Measurements from ENCODE around the gene SRRM2. TPM values are rescaled to one million over a fixed set of nuclear protein-coding genes. Genes with fewer than 3 reads are reported as not detected.

Gene SRRM2
- total RNA-seq, 4 donors from 2014 or later: 73.9 to 398 (median 255) TPM

DNA sequence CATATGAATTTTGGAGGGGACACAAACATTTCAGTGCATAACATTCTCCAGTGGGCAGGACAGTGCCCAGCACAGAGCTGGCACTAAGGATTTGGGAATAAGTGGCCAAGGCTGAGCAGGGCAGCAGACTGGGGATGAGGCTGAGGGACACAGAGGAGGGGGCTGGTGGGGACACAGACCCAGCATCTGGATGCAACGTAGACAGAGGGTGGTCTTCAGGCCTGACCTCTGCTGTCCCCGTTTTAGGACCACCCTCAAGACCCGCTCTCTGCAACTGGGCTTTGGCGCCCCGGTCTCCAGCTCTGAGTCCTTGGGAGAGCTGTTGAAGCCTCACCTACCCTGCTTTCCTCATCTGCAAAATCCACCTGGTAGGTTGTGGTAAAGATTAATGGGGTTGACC lies 38.2 kb downstream of the SRRM2 start:
- H3K4me1 ChIP-seq: peaks cover 0 to 4% (median 0%) of the 10 kb centered on the region in 3 donors
- no peak overlapping the region for H3K27ac ChIP-seq
- H3K9me3 ChIP-seq: no peaks in the 10 kb centered on the region
- H3K4me3 ChIP-seq: no peak overlapping the region
- 45 to 61% methylated on average over 2 of the region's 5 CpGs for WGBS, 2 donors (ENCODE audit: low coverage in 1 of 2)
- ATAC-seq: no peak
- peaks cover 70% of the 10 kb centered on the region for H3K27me3 ChIP-seq
- H3K36me3 ChIP-seq: no peaks in the 10 kb centered on the region
- TF ChIP-seq POLR2AphosphoS5 (IDR thresholded peaks at IDR 0.05) (no peak), EP300 (IDR thresholded peaks at IDR 0.05) (no peak), POLR2A (IDR thresholded peaks at IDR 0.05) (no peak)
- TF ChIP-seq, protein P1, sequence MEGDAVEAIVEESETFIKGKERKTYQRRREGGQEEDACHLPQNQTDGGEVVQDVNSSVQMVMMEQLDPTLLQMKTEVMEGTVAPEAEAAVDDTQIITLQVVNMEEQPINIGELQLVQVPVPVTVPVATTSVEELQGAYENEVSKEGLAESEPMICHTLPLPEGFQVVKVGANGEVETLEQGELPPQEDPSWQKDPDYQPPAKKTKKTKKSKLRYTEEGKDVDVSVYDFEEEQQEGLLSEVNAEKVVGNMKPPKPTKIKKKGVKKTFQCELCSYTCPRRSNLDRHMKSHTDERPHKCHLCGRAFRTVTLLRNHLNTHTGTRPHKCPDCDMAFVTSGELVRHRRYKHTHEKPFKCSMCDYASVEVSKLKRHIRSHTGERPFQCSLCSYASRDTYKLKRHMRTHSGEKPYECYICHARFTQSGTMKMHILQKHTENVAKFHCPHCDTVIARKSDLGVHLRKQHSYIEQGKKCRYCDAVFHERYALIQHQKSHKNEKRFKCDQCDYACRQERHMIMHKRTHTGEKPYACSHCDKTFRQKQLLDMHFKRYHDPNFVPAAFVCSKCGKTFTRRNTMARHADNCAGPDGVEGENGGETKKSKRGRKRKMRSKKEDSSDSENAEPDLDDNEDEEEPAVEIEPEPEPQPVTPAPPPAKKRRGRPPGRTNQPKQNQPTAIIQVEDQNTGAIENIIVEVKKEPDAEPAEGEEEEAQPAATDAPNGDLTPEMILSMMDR (IDR thresholded peaks at IDR 0.05): no peak

DNA sequence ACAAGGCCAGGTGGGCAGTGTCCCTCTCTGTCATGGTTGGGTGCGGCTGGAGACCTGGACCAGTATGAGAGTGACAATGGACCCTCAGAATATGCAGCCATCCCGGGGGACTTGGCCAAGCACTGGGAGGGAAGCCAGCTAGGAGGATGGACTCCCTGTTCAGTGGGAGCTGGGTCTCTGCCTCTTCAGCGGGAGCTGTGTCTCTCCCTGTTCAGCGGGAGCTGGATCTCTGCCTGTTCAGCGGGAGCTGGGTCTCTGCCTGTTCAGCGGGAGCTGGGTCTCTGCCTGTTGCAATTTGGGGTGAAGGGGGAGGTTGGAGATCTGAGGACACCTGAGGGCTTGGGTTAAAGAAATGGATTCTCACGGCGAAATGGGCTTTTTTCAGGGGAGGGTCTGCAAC lies 38.7 kb downstream of the SRRM2 start:
- ATAC-seq: no peak
- peaks cover 66% of the 10 kb centered on the region for H3K27me3 ChIP-seq
- WGBS, 2 donors (ENCODE audit: low coverage in 1 of 2): 53 to 68% methylated on average over 4 to 5 of the region's 8 CpGs

DNA sequence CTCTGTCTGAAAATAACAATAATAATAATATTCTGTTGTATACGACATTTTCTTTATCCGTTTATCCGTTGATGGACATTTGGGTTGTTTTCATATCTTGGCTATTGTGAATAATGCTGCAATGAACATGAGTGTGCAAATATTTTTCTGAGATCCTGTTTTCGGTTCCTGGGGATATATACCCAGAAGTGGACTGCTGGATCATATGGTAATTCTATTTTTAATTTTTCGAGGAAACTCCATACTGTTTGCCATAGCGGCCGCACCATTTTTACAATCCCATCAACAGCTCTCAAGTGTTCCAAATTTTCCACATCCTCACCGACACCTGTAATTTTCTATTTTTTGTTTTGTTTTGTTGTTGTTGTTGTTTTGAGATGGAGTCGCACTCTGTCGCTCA lies 40.5 kb downstream of the SRRM2 start:
- Histone ChIP-seq H3K36me3 (no peaks in the 10 kb centered on the region), H3K27me3 (peaks cover 62% of the 10 kb centered on the region), H3K4me3 (no peak overlapping the region), H3K9me3 (no peaks in the 10 kb centered on the region), H3K27ac (no peak overlapping the region), H3K4me1 (no peaks in the 10 kb centered on the region)
- TF ChIP-seq POLR2AphosphoS5 (IDR thresholded peaks at IDR 0.05): no peak
- TF ChIP-seq EP300 (IDR thresholded peaks at IDR 0.05): no peak
- TF ChIP-seq POLR2A (IDR thresholded peaks at IDR 0.05): no peak
- TF ChIP-seq, protein P1 (IDR thresholded peaks at IDR 0.05): no peak
- ATAC-seq: no peak
- 83 to 84% methylated on average over 9 to 10 of the region's 10 CpGs for WGBS, 2 donors (ENCODE audit: low coverage in 1 of 2)

More for the DNA sequence above, 38.7 kb downstream of the SRRM2 start:
- no peaks in the 10 kb centered on the region for H3K9me3 ChIP-seq
- TF ChIP-seq EP300 (IDR thresholded peaks at IDR 0.05) (no peak), POLR2AphosphoS5 (IDR thresholded peaks at IDR 0.05) (no peak), POLR2A (IDR thresholded peaks at IDR 0.05) (no peak)
- TF ChIP-seq, protein P1 (IDR thresholded peaks at IDR 0.05): no peak
- no peaks in the 10 kb centered on the region for H3K36me3 ChIP-seq
- H3K4me1 ChIP-seq: no peaks in the 10 kb centered on the region
- no peak overlapping the region for H3K4me3 ChIP-seq
- no peak overlapping the region for H3K27ac ChIP-seq

DNA sequence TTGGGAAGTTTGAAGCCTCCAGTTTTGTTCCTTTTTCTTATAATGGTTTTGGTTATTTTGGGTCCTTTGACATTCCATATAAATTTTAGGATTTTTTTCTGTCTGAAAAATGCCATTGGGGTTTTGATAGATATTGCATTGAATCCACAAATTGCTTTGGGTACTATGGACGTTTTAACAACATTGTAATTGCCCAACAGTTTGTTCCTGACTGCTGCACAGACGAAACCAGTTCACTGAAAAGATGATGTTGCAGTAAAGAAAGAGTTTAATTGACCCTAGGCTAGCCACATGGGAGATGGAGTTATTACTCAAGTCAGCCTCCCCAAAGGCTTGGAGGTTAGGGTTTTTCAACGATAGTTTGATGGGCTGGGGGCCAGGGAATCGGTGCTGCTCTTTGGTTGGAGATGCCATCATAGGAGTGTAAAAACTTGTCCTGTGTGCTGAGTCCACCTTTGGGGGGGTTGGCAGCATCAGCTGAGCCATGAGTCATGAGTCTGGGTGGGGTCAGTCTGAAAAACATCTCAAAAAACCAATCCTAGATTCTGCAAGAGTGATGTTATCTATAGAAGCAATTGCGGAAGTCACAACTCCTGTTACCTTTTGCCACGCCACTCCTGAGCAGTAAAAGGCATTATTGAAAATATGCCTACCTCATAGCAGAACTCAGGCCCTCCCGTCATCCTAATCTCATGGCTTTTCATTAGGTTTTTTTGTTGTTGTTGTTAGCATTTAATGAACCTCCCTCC lies 43.1 kb downstream of the SRRM2 start:
- WGBS, 2 donors (ENCODE audit: low coverage in 1 of 2): 60 to 73% methylated on average over 5 to 7 of the region's 7 CpGs
- Histone ChIP-seq H3K4me1 (no peaks in the 10 kb centered on the region), H3K27ac (no peak overlapping the region), H3K9me3 (no peaks in the 10 kb centered on the region), H3K36me3 (no peaks in the 10 kb centered on the region), H3K27me3 (peaks cover 55% of the 10 kb centered on the region), H3K4me3 (no peak overlapping the region)
- no peak for ATAC-seq
- TF ChIP-seq EP300 (IDR thresholded peaks at IDR 0.05) (no peak), POLR2A (IDR thresholded peaks at IDR 0.05) (no peak), POLR2AphosphoS5 (IDR thresholded peaks at IDR 0.05) (no peak)
- TF ChIP-seq, protein P1 (IDR thresholded peaks at IDR 0.05): no peak

DNA sequence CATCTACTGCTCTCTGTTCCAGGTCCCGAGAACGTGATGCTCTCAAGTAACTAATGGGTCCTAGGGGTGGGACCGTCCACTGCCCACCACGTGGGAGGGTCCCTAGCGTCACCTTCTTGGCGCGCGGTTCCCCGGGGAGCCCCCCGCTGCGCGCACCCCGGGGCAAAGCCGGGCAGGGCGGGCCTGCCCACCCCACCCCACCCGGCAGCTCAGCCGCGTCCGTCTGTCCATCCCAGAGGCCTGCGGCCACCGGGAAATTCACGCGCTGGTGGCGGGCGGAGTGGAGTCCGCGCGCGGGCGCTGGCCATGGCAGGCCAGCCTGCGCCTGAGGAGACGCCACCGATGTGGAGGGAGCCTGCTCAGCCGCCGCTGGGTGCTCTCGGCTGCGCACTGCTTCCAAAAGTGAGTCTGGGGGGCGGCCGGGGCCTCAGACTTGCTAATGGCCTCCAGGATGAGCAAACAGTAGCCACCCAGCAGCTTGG lies 46.3 kb downstream of the SRRM2 start:
- Histone ChIP-seq H3K4me1 (no peaks in the 10 kb centered on the region), H3K27me3 (peaks cover 40% of the 10 kb centered on the region), H3K4me3 (no peak overlapping the region), H3K27ac (no peak overlapping the region), H3K9me3 (peaks cover 0 to 12% (median 0%) of the 10 kb centered on the region in 3 donors), H3K36me3 (no peaks in the 10 kb centered on the region)
- TF ChIP-seq POLR2AphosphoS5 (IDR thresholded peaks at IDR 0.05) (no peak), EP300 (IDR thresholded peaks at IDR 0.05) (no peak), POLR2A (IDR thresholded peaks at IDR 0.05) (no peak)
- TF ChIP-seq, protein P1 (IDR thresholded peaks at IDR 0.05): no peak
- ATAC-seq: no peak
- no CpG with 5 or more reads among the region's 39 CpGs for WGBS, 2 donors (ENCODE audit: low coverage in 1 of 2)
